Uterus (tissue), 4 donors: ENCODE data around the gene EVL. TPM values are rescaled to one million over a fixed set of nuclear protein-coding genes. Genes with fewer than 3 reads are reported as not detected.

Experiments
- DNase-seq, 2 donors: peaks; one replicate each; pipeline ENCODE4 v3.0.0-alpha.2; 2019 to 2020
- H3K27ac ChIP-seq, 2 donors: fragments of 200-600 bp; sonication (generic); 1 replicate in 1 of 2; 2 replicates in 1 of 2; pipeline ENCODE4 v1.5.1; 2016 to 2018
- H3K27me3 ChIP-seq, 2 donors: fragments of 200-600 bp; sonication (generic); one replicate each; pipeline ENCODE4 v1.5.1; 2018 to 2019; ENCODE audit warnings: control low read depth in 1 of 2
- H3K36me3 ChIP-seq, 2 donors: fragments of 200-600 bp; sonication (generic); one replicate each; pipeline ENCODE4 v1.5.1; 2019; ENCODE audit warnings: control low read depth in 1 of 2
- H3K4me1 ChIP-seq, 2 donors: fragments of 200-600 bp; sonication (generic); one replicate each; pipeline ENCODE4 v1.5.1; 2018 to 2019; ENCODE audit warnings: control low read depth in 1 of 2
- H3K4me3 ChIP-seq, 2 donors: fragments of 200-600 bp; sonication (generic); 1 replicate in 1 of 2; 2 replicates in 1 of 2; pipeline ENCODE4 v1.5.1; 2018 to 2019; ENCODE audit warnings: mild to moderate bottlenecking in 1 of 2
- H3K9me3 ChIP-seq, 2 donors: fragments of 200-600 bp; sonication (generic); one replicate each; pipeline ENCODE4 v1.5.1; 2019; ENCODE audit warnings: control low read depth in 1 of 2
- POLR2A ChIP-seq, 2 donors: fragments of 450-650 bp; IDR thresholded peaks; one replicate each; pipeline ENCODE4 v1.6.1; 2016; ENCODE audit warnings: antibody characterized with exemption in 2 of 2, mild to moderate bottlenecking in 1 of 2, moderate library complexity in 1 of 2
- intact Hi-C: fragments of 100-400 bp; cut with DNase I; formaldehyde crosslinking; loops from one replicate; pipeline ENCODE4 v1.15.1; 2023; ENCODE audit warnings: low total_unique reads
- total RNA-seq, 4 donors: library from RNA; depleted of rRNA in 3 of 4; stranded (reverse); fragments of >200 nt in 3 of 4; gene quantifications; one replicate each; pipeline versions ENCODE4 v1.1.0 to v1.2.4, GENCODE V29; 2014 to 2023
- TF ChIP-seq, protein P1 (sequence below), 4 experiments: fragments of 200-600 bp in 2 of 4; fragments of 450-650 bp in 2 of 4; sonication (generic) in 2 of 4; IDR thresholded peaks; one replicate each; pipeline ENCODE4 v1.5.1; 2016 to 2019; ENCODE audit warnings: antibody characterized with exemption in 4 of 4, mild to moderate bottlenecking in 2 of 4, moderate library complexity in 1 of 4
- donor health status: DM: yes; HTN: yes; CAD: no.

EVL gene
- total RNA-seq, 4 donors from 2014 or later: 22.1 to 133 (median 67.5) TPM

GRCh38 chr14:100038065-100038464 is 27.2 kb upstream of the EVL start:
- Histone ChIP-seq H3K4me1 (peaks cover 0 to 4% of the 10 kb centered on the region in 2 donors), H3K27me3 (no peaks in the 10 kb centered on the region), H3K36me3 (no peaks in the 10 kb centered on the region), H3K4me3 (no peak overlapping the region), H3K9me3 (no peaks in the 10 kb centered on the region), H3K27ac (no peak overlapping the region)
- TF ChIP-seq, protein P1, sequence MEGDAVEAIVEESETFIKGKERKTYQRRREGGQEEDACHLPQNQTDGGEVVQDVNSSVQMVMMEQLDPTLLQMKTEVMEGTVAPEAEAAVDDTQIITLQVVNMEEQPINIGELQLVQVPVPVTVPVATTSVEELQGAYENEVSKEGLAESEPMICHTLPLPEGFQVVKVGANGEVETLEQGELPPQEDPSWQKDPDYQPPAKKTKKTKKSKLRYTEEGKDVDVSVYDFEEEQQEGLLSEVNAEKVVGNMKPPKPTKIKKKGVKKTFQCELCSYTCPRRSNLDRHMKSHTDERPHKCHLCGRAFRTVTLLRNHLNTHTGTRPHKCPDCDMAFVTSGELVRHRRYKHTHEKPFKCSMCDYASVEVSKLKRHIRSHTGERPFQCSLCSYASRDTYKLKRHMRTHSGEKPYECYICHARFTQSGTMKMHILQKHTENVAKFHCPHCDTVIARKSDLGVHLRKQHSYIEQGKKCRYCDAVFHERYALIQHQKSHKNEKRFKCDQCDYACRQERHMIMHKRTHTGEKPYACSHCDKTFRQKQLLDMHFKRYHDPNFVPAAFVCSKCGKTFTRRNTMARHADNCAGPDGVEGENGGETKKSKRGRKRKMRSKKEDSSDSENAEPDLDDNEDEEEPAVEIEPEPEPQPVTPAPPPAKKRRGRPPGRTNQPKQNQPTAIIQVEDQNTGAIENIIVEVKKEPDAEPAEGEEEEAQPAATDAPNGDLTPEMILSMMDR (IDR thresholded peaks at IDR 0.05): no peak
- no peak for TF ChIP-seq POLR2A (IDR thresholded peaks at IDR 0.05)
- intact Hi-C loops: no loop called here
- no peak for DNase-seq

GRCh38 chr14:100039903-100040302 is 25.3 kb upstream of the EVL start:
- H3K27ac ChIP-seq: no peak overlapping the region
- H3K36me3 ChIP-seq: no peaks in the 10 kb centered on the region
- no peaks in the 10 kb centered on the region for H3K27me3 ChIP-seq
- intact Hi-C loops: no loop called here
- H3K4me3 ChIP-seq: no peak overlapping the region
- H3K4me1 ChIP-seq: peaks cover 0 to 4% of the 10 kb centered on the region in 2 donors
- H3K9me3 ChIP-seq: no peaks in the 10 kb centered on the region
- DNase-seq: no peak
- TF ChIP-seq, protein P1 (IDR thresholded peaks at IDR 0.05): no peak
- TF ChIP-seq POLR2A (IDR thresholded peaks at IDR 0.05): no peak

DNA sequence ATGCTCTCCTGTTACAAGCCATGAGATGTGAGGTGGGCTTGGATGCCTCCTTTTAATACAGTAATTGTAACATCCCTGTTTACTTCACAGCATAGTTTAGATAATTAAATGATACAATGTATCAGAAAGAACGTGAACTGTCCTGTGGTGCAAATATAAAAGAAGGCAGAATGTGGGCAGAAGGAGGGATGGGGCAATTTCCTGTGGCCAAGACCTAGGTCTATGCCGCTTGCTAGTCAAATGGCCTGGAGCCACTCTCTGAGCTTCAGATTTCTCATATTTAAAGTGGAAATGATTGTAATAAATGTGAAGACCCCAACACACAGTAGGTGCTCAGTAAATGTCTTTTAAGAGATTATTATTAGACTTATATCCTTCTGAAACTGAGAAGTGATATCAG is 24.0 kb upstream of the EVL start:
- H3K4me3 ChIP-seq: no peak overlapping the region
- H3K4me1 ChIP-seq: peaks cover 0 to 4% of the 10 kb centered on the region in 2 donors
- H3K27ac ChIP-seq: no peak overlapping the region
- TF ChIP-seq, protein P1 (IDR thresholded peaks at IDR 0.05): no peak
- TF ChIP-seq POLR2A (IDR thresholded peaks at IDR 0.05): no peak
- intact Hi-C loops: no loop called here
- DNase-seq: no peak
- no peaks in the 10 kb centered on the region for H3K36me3 ChIP-seq
- H3K27me3 ChIP-seq: no peaks in the 10 kb centered on the region
- no peaks in the 10 kb centered on the region for H3K9me3 ChIP-seq

- Histone ChIP-seq H3K4me3 (no peak overlapping the region), H3K27ac (no peak overlapping the region), H3K9me3 (no peaks in the 10 kb centered on the region), H3K4me1 (peaks cover 0 to 4% of the 10 kb centered on the region in 2 donors), H3K27me3 (no peaks in the 10 kb centered on the region), H3K36me3 (no peaks in the 10 kb centered on the region)
- no peak for TF ChIP-seq POLR2A (IDR thresholded peaks at IDR 0.05)
- TF ChIP-seq, protein P1 (IDR thresholded peaks at IDR 0.05): no peak
- intact Hi-C loops: no loop called here
- DNase-seq: no peak
Measured at GRCh38 chr14:100042286-100042685, 22.9 kb upstream of the EVL start.

- peaks cover 0 to 9% of the 10 kb centered on the region in 2 donors for H3K4me1 ChIP-seq
- H3K36me3 ChIP-seq: no peaks in the 10 kb centered on the region
- H3K27ac ChIP-seq: no peak overlapping the region
- no peak for TF ChIP-seq POLR2A (IDR thresholded peaks at IDR 0.05)
- TF ChIP-seq, protein P1 (IDR thresholded peaks at IDR 0.05): no peak
- H3K4me3 ChIP-seq: no peak overlapping the region
- H3K9me3 ChIP-seq: no peaks in the 10 kb centered on the region
- no peaks in the 10 kb centered on the region for H3K27me3 ChIP-seq
- no peak for DNase-seq
- intact Hi-C loops: no loop called here
Measured at GRCh38 chr14:100045642-100046344, 19.4 kb upstream of the EVL start.
